Measurements from ENCODE around the gene C20orf202. TPM values are rescaled to one million over a fixed set of nuclear protein-coding genes. Genes with fewer than 3 reads are reported as not detected.

The C20orf202 gene
- total and polyA plus RNA-seq, 10 donors: 0.06 to 2.9 (median 0.31) TPM; not detected in 2

DNA sequence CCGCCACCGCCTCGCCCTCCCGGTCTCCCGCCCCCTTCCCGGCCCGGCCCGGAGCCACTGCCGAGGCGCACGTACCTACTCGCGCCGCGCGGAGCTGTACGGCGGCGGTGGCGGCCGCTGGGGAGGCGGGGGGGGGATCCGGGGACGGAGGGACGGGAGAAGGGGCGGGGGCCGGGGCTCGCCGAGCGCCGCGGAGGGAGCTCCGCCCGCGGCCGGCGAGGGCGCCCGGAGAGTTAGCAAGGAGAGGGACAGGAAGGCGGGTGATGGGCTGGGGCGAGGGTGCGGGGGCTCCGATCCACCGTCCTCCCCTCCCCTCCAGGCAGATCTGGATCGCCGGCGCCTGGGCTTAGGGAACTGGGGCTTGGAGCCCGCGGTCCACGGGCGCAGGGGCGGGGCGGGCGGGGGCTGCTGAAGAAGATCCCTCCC is 17.9 kb upstream of the C20orf202 start:
- no peak for DNase-seq
- intact Hi-C loops (cut with DNase I; ENCODE audit: low total_unique reads): no loop called here
- Histone ChIP-seq H3K27me3 (replicated peaks in 1 of 7) (peaks cover 0 to 46% (median 16%) of the 10 kb centered on the region in 7 donors), H3K36me3 (peaks cover 0 to 10% (median 4%) of the 10 kb centered on the region in 6 donors), H3K27ac (no peak overlapping the region), H3K4me3 (peak overlapping the region; percentile 21 to 74 (median 43)), H3K4me1 (peaks cover 0 to 24% (median 17%) of the 10 kb centered on the region in 6 donors), H3K9me3 (no peaks in the 10 kb centered on the region)
- TF ChIP-seq, protein P1, sequence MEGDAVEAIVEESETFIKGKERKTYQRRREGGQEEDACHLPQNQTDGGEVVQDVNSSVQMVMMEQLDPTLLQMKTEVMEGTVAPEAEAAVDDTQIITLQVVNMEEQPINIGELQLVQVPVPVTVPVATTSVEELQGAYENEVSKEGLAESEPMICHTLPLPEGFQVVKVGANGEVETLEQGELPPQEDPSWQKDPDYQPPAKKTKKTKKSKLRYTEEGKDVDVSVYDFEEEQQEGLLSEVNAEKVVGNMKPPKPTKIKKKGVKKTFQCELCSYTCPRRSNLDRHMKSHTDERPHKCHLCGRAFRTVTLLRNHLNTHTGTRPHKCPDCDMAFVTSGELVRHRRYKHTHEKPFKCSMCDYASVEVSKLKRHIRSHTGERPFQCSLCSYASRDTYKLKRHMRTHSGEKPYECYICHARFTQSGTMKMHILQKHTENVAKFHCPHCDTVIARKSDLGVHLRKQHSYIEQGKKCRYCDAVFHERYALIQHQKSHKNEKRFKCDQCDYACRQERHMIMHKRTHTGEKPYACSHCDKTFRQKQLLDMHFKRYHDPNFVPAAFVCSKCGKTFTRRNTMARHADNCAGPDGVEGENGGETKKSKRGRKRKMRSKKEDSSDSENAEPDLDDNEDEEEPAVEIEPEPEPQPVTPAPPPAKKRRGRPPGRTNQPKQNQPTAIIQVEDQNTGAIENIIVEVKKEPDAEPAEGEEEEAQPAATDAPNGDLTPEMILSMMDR (IDR thresholded peaks at IDR 0.05 in 8 of 11, conservative IDR thresholded peaks at IDR 0.05 in 3 of 11): no peak
- TF ChIP-seq POLR2A (IDR thresholded peaks at IDR 0.05) (no peak), POLR2AphosphoS5 (IDR thresholded peaks at IDR 0.05) (no peak)
- WGBS, 5 donors: 1 to 2% (median 1%) methylated on average over 28 to 54 of the region's 54 CpGs; no CpG with 5 or more reads in 1 of the 5 donors

DNA sequence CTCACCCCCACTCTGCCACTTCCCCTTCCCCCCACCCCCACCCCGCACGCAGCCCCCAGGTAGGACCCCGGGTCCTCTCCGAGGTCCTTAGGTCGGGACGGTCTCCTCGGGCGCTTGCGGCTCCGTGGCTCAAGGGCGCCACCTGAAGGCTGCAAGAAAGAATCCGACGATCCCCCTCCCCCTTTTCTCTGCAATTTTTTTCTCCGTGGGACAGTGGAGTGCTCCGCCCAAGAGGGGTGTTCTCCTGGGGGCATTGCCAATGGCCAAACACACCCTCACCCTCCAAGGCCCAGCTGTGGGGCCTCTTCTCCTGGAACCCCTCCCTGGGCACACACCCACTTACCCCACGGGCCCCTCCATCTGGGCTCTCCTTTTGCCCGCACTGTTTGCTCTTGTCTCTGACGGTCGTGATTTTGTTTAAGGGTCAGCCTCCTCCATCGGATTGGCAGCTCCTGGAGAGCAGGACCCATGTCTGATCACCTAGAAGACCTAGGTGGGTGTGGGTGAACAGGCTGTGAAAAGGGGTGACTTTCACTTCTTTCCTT is 17.4 kb upstream of the C20orf202 start:
- 14 to 16% (median 14%) methylated on average over 18 to 20 of the region's 20 CpGs for WGBS, 5 donors
- Histone ChIP-seq H3K36me3 (peaks cover 0 to 6% (median 2%) of the 10 kb centered on the region in 6 donors), H3K27ac (no peak overlapping the region), H3K4me3 (peak overlapping the region; percentile 21 to 74 (median 43)), H3K9me3 (no peaks in the 10 kb centered on the region), H3K4me1 (peaks cover 0 to 24% (median 17%) of the 10 kb centered on the region in 6 donors), H3K27me3 (replicated peaks in 1 of 7) (peaks cover 0 to 46% (median 16%) of the 10 kb centered on the region in 7 donors)
- DNase-seq: no peak
- TF ChIP-seq, protein P1 (IDR thresholded peaks at IDR 0.05 in 8 of 11, conservative IDR thresholded peaks at IDR 0.05 in 3 of 11): peak in 7 of 11 experiments; percentile 1 to 56 (median 45)
- TF ChIP-seq POLR2AphosphoS5 (IDR thresholded peaks at IDR 0.05) (no peak), POLR2A (IDR thresholded peaks at IDR 0.05) (no peak)
- intact Hi-C loops (cut with DNase I; ENCODE audit: low total_unique reads): no loop called here

DNA sequence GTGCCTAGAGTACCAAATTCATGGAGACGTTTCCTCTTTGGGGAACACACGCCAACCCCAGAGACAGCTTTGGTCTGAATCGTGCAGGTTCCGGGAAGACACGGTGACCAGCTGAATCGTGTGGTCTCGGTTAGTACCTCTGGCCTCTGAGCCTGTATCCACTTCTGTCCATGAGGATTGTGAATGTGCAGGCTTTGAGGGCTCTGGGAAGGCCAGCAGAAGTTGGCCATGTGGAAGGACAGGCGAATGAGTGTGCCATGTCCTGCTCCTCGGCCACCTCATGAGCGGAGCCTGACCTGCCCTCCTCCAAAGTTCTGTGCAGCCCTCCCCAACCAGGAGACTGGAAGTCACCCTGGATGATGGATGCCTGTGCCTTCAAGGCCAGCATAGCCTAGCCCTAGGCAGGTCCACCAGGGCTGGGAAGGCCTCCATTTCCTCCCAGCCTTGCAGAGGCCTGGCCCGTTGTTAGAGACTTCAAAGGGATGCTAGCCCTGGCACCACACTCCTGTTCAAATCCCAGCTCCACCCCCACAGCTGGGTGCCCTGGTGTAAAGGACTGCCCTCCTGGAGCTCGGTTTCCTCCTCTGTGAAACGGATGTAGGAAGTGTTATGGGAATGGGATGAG is 16.8 kb upstream of the C20orf202 start:
- peaks cover 0 to 46% (median 16%) of the 10 kb centered on the region in 7 donors for H3K27me3 ChIP-seq (replicated peaks in 1 of 7)
- H3K27ac ChIP-seq: no peak overlapping the region
- TF ChIP-seq POLR2A (IDR thresholded peaks at IDR 0.05) (no peak), POLR2AphosphoS5 (IDR thresholded peaks at IDR 0.05) (no peak)
- TF ChIP-seq, protein P1 (IDR thresholded peaks at IDR 0.05 in 8 of 11, conservative IDR thresholded peaks at IDR 0.05 in 3 of 11): no peak
- WGBS, 5 donors: 77 to 85% (median 81%) methylated on average over 11 to 13 of the region's 13 CpGs
- H3K4me3 ChIP-seq: no peak overlapping the region
- no peaks in the 10 kb centered on the region for H3K9me3 ChIP-seq
- no peaks in the 10 kb centered on the region for H3K36me3 ChIP-seq
- peaks cover 0 to 24% (median 17%) of the 10 kb centered on the region in 6 donors for H3K4me1 ChIP-seq
- intact Hi-C loops (cut with DNase I; ENCODE audit: low total_unique reads): no loop called here
- no peak for DNase-seq

DNA sequence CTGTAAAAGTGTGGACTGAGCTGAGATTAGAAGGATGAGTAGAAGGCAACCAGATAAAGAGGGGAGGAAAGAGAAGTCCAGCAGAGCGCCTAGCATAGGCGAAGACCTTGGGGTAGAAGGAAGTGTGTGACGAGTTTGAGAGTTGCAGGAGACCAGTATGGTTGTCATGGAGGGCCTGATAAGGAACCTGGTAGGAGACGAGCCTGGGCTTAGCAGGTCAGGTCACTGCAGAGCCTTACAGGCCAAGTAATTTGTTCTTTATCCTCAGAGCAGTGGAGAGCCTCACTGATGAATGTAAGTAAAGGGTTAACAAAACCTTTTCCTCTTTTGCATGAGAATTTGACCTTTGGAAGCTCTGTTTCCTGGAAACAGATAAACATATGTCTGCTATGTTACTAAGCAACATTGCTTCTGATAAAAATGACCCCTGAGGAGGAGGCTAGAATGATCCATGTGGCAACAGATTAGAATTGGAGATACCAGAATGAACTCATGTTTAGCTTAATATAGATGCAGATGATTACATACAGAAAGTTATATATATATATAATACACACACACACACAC is 15.6 kb upstream of the C20orf202 start:
- H3K27ac ChIP-seq: no peak overlapping the region
- no peak for TF ChIP-seq POLR2AphosphoS5 (IDR thresholded peaks at IDR 0.05)
- TF ChIP-seq, protein P1 (IDR thresholded peaks at IDR 0.05 in 8 of 11, conservative IDR thresholded peaks at IDR 0.05 in 3 of 11): no peak
- no peak for TF ChIP-seq POLR2A (IDR thresholded peaks at IDR 0.05)
- H3K36me3 ChIP-seq: no peaks in the 10 kb centered on the region
- no peak overlapping the region for H3K4me3 ChIP-seq
- peaks cover 0 to 46% (median 16%) of the 10 kb centered on the region in 7 donors for H3K27me3 ChIP-seq (replicated peaks in 1 of 7)
- no peaks in the 10 kb centered on the region for H3K9me3 ChIP-seq
- WGBS, 5 donors: 45 to 70% (median 59%) methylated on average over 4 of the region's 4 CpGs
- no peak for DNase-seq
- intact Hi-C loops (cut with DNase I; ENCODE audit: low total_unique reads): no loop called here
- peaks cover 0 to 24% (median 17%) of the 10 kb centered on the region in 6 donors for H3K4me1 ChIP-seq
